Measurements from ENCODE around the gene RBFOX2. TPM values are rescaled to one million over a fixed set of nuclear protein-coding genes. Genes with fewer than 3 reads are reported as not detected.

Gene RBFOX2
- total and polyA plus RNA-seq, 10 of the 15 experiments (the other 5 are each of a cell fraction or from before 2014, with no cell fraction given): 0.01 to 2.7 (median 0.17) TPM; not detected in 4

- in situ Hi-C loops (cut with MboI): no loop called here
- H3K4me3 ChIP-seq: no peak overlapping the region
- no peaks in the 10 kb centered on the region for H3K79me2 ChIP-seq (ENCODE audit: control insufficient read depth, insufficient read depth, low read length)
- TF ChIP-seq NR2C2 (IDR thresholded peaks at IDR 0.05; ENCODE audit: borderline replicate concordance, control insufficient read depth, insufficient read length, low read depth): no peak
- TF ChIP-seq RB1 (IDR thresholded peaks at IDR 0.05; ENCODE audit: borderline replicate concordance): no peak
- DNase-seq (ENCODE audit: low read depth, low spot score) (no peak), ATAC-seq (no peak), FAIRE-seq (no peak)
- H4K20me1 ChIP-seq (ENCODE audit: control insufficient read depth, insufficient read depth): no peaks in the 10 kb centered on the region
- H3K27me3 ChIP-seq (replicated peaks in 1 of 2; ENCODE audit: control insufficient read depth in 2 of 2, insufficient read depth in 2 of 2, low read length in 1 of 2): peaks cover 0 to 5% of the 10 kb centered on the region in 2 experiments; a peak in 1 of 4 replicates
- POLR2A ChIA-PET: no interaction called here
- BruUV-seq (replicated peaks): no TSS peak
- H3K9ac ChIP-seq (ENCODE audit: control insufficient read depth, insufficient read depth, low read length): no peak overlapping the region
- WGBS (ENCODE audit: insufficient coverage, insufficient replicate concordance, low lambda C conversion rate, missing lambda C conversion rate): 51% methylated on average over 7 of the region's 7 CpGs
- no peak overlapping the region for H2AFZ ChIP-seq (ENCODE audit: control insufficient read depth, low read depth, low read length)
- intact Hi-C loops (cut with micrococcal nuclease; ENCODE audit: unreplicated experiment): no loop called here
- H3K36me3 ChIP-seq (ENCODE audit: control insufficient read depth in 2 of 2, insufficient read depth in 2 of 2, low read length in 1 of 2): no peaks in the 10 kb centered on the region
- SMC1A ChIA-PET (ENCODE audit: uncharacterized antibody, unreplicated experiment): no interaction called here
- H3K27ac ChIP-seq (ENCODE audit: control insufficient read depth, insufficient read depth): no peak overlapping the region
- no peaks in the 10 kb centered on the region for H3K4me1 ChIP-seq (ENCODE audit: control insufficient read depth, insufficient read depth, low read length)
- CTCF ChIA-PET: no interaction called here
- RAD21 ChIA-PET (ENCODE audit: unreplicated experiment): no interaction called here
- H3K9me3 ChIP-seq (replicated peaks; ENCODE audit: control insufficient read depth, insufficient read depth, low read length): no peaks in the 10 kb centered on the region
- H3K4me2 ChIP-seq (ENCODE audit: control insufficient read depth, insufficient read depth): no peak overlapping the region
Observed at GRCh38 chr22:35896111-35896705, 132.4 kb downstream of the RBFOX2 start.

GRCh38 chr22:35894937-35895708, 133.5 kb downstream of the RBFOX2 start:
- in situ Hi-C loops (cut with MboI): no loop called here
- intact Hi-C loops (cut with micrococcal nuclease; ENCODE audit: unreplicated experiment): no loop called here
- no peak for ATAC-seq
- no peak for FAIRE-seq
- CTCF ChIA-PET: no interaction called here
- BruUV-seq (replicated peaks): no TSS peak
- no peaks in the 10 kb centered on the region for H4K20me1 ChIP-seq (ENCODE audit: control insufficient read depth, insufficient read depth)
- H3K9ac ChIP-seq (ENCODE audit: control insufficient read depth, insufficient read depth, low read length): no peak overlapping the region
- RAD21 ChIA-PET (ENCODE audit: unreplicated experiment): no interaction called here
- POLR2A ChIA-PET: no interaction called here
- H3K4me1 ChIP-seq (ENCODE audit: control insufficient read depth, insufficient read depth, low read length): no peaks in the 10 kb centered on the region
- no peak overlapping the region for H3K27ac ChIP-seq (ENCODE audit: control insufficient read depth, insufficient read depth)
- no peaks in the 10 kb centered on the region for H3K9me3 ChIP-seq (replicated peaks; ENCODE audit: control insufficient read depth, insufficient read depth, low read length)
- H3K27me3 ChIP-seq (replicated peaks in 1 of 2; ENCODE audit: control insufficient read depth in 2 of 2, insufficient read depth in 2 of 2, low read length in 1 of 2): peaks cover 0 to 5% of the 10 kb centered on the region in 2 experiments; a peak in 1 of 4 replicates
- WGBS (ENCODE audit: insufficient coverage, insufficient replicate concordance, low lambda C conversion rate, missing lambda C conversion rate): 27% methylated on average over 6 of the region's 7 CpGs
- SMC1A ChIA-PET (ENCODE audit: uncharacterized antibody, unreplicated experiment): no interaction called here
- no peak for DNase-seq (ENCODE audit: low read depth, low spot score)
- no peaks in the 10 kb centered on the region for H3K36me3 ChIP-seq (ENCODE audit: control insufficient read depth in 2 of 2, insufficient read depth in 2 of 2, low read length in 1 of 2)
- H3K4me3 ChIP-seq: no peak overlapping the region
- TF ChIP-seq BCL11A (IDR thresholded peaks at IDR 0.05; ENCODE audit: low read depth, low read length) (no peak), SMAD5 (IDR thresholded peaks at IDR 0.05; ENCODE audit: low read depth) (no peak), HDAC6 (IDR thresholded peaks at IDR 0.05; ENCODE audit: unreplicated experiment) (no peak)
- H3K4me2 ChIP-seq (ENCODE audit: control insufficient read depth, insufficient read depth): no peak overlapping the region
- H2AFZ ChIP-seq (ENCODE audit: control insufficient read depth, low read depth, low read length): no peak overlapping the region
- H3K79me2 ChIP-seq (ENCODE audit: control insufficient read depth, insufficient read depth, low read length): no peaks in the 10 kb centered on the region

Measured in GM12878 (cell line).